Endothelial cell of umbilical vein (primary cell): ENCODE data around the gene CFAP61.

ENCODE experiments used
- CTCF ChIP-seq, 2 donors: IDR thresholded peaks; 1 replicate in 1 of 2; 2 replicates in 1 of 2; pipeline ENCODE4 v1.5.1; 2011; ENCODE audit warnings: low read length in 2 of 2, mild to moderate bottlenecking in 2 of 2, moderate library complexity in 2 of 2, control low read depth in 1 of 2, inconsistent platforms in 1 of 2, low read depth in 1 of 2; ENCODE audit not compliant: insufficient read depth in 1 of 2; ENCODE audit errors: extremely low read depth in 1 of 2
- EZH2 ChIP-seq: IDR thresholded peaks from 2 replicates; pipeline ENCODE4 v1.6.1; 2012; ENCODE audit warnings: borderline replicate concordance, low read depth, mild to moderate bottlenecking, moderate library complexity, low read length, inconsistent platforms; ENCODE audit not compliant: severe bottlenecking
- MAX ChIP-seq: IDR thresholded peaks from 2 replicates; pipeline ENCODE4 v1.6.1; 2011; ENCODE audit not compliant: insufficient read depth, insufficient read length
- MYC ChIP-seq: IDR thresholded peaks from one replicate; pipeline ENCODE4 v1.6.1; 2011; ENCODE audit warnings: mild to moderate bottlenecking, low read depth, low read length
- POLR2A ChIP-seq: IDR thresholded peaks from 2 replicates; pipeline ENCODE4 v1.6.1; 2012; ENCODE audit warnings: low read depth, mild to moderate bottlenecking, control low read depth, low read length
- POLR2AphosphoS5 ChIP-seq: IDR thresholded peaks from 2 replicates; pipeline ENCODE4 v1.6.1; 2012; ENCODE audit warnings: low read depth, mild to moderate bottlenecking, control low read depth, low read length, moderate library complexity; ENCODE audit not compliant: insufficient read depth

- no peak for TF ChIP-seq POLR2A
- no peak for TF ChIP-seq CTCF (IDR thresholded peaks at IDR 0.05; ENCODE audit: extremely low read depth in 1 of 2, insufficient read depth in 1 of 2, low read depth in 1 of 2, low read length in 2 of 2)
- no peak for TF ChIP-seq POLR2AphosphoS5
- no peak for TF ChIP-seq MYC
- no peak for TF ChIP-seq EZH2
- no peak for TF ChIP-seq MAX
These were observed 353.3 kb downstream of the CFAP61 start for GRCh38 chr20:20405623-20406022.
